Frontal cortex (tissue), 4 donors: ENCODE results near the gene SLC5A9. TPM values are rescaled to one million over a fixed set of nuclear protein-coding genes. Genes with fewer than 3 reads are reported as not detected.
"Not testable (repeated sequence)": the region's sequence is repeated elsewhere in the genome, so short reads cannot be mapped to it uniquely, and the experiment has no call there.

Source experiments
- DNase-seq, 2 donors: peaks; one replicate each; pipeline ENCODE4 v3.0.0; 2012; ENCODE audit warnings: low spot score in 2 of 2
- FAIRE-seq: peaks from 2 replicates; lab custom pipeline; 2012; peaks lifted over from hg19 to GRCh38; lab: Jason Lieb, UNC
- total RNA-seq: library from RNA; depleted of rRNA; stranded (reverse); fragments of >200 nt; gene quantifications from one replicate; pipeline ENCODE4 v1.2.3, GENCODE V29; 2014
- donor health status: control.
- donor health status: control.
- donor health status: control.

SLC5A9 gene
- total RNA-seq, 1 donor from 2014 or later, result not detected

DNA sequence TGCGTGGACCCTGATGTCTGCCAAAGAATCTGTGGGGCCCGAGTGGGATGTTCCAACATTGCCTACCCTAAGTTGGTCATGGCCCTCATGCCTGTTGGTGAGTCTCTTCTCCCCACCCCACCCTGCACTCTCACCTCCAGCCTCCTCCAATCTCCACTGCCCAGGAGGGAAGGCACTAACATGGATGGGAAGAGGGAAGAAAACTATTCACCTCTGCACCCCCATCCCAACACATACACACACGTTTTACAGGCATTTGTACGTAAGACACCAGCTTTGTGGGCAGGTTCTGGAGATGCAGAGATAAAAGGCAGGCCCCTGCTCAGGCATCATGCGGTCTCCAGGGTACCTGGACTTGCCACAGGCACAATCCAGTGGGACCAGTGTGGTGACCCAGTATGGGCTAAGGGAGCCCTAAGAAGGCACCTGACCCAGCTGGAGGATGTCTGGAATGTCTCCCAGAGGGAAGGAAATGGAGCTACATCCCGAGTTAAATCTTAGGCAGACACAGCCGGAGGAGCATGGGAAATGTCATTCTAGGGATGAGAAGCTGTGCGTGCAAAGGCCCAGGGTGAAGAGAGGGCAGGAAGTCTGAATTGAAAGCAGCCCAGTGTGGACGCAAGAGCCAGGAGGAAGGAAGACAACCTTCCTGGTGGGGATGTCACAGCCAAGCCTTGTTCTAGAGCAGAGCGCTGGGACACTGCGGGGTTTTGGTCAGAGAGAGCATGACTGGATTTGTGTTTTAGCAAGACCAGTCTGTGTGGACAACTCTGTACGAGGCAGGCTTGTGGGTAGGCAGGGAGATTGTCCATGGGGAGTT lies 11.4 kb downstream of the SLC5A9 start:
- DNase-seq (no peak), FAIRE-seq (no peak)

DNA sequence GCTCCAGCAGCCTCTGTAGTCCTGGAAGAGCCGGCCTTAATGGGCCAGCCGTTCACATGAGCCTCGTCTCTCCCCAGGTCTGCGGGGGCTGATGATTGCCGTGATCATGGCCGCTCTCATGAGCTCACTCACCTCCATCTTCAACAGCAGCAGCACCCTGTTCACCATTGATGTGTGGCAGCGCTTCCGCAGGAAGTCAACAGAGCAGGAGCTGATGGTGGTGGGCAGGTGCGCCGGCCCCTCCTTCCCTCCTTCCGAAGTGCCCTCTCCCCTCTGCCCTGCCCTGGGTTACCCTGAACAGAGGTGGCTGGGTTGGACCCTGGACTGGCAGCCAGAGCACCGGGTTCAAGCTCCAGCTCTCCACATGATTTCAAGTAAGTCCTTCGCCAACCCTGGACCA lies 13.1 kb downstream of the SLC5A9 start:
- DNase-seq (no peak), FAIRE-seq (no peak)

DNA sequence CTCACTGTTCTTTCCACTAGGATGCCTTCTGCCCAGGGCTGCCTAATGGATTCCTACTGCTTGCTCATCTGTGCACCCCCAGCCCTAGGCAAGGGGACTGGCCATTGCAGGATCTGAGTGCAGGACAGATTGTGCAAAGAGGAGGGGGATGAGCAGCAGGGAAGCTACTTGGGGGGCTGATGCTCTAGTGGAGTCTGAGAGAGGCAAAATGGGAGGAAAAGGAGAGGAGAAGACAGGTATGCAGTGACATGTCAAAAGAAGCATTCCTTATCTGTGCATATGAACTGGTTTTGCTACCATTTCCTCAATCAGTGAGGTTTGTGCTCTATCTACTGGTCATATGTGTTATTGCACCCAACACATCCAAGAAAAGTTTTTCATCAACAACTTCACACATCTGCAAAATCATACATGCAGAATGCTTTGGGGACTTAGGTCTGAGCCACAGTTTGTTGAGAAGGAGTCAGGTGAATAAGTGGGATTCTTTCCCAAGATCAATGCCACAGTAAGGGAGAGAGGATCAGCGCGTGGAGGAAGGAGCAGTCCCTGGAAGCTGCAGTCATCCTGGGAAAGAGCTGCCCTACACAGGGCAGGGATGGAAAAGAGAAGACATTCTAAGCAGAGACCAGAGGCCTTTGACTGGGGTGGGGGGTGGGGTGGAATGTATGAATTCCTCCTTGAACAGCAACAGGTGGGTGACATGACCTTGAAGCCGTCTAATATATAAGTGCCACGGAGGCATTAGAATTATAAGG lies 14.4 kb downstream of the SLC5A9 start:
- DNase-seq (peak; percentile 22 to 69), FAIRE-seq (no peak)

DNA sequence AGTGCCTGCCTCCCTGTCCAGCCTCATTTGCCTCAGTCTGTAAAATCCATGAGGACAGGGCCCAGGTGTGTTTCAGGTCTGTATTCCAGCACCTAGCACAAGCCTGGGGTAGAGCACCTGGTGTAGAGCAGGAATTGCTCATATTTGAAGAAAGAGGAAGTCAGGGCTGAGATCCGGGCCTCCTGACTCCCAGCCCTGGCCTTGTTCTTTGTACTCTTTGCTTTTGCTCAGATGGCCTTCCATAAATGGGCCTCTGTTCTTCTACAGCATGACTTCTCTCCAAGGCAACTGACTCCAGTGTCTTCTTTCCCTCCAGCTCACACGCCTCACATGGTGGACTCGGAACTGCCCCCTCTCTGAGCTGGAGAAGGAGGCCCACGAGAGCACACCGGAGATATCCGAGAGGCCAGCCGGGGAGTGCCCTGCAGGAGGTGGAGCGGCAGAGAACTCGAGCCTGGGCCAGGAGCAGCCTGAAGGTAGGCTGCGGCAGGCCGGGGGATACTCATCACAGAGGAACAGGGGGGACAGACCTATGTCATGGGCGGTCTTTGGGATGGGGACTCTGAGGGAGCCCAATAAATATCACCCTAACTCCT lies 19.7 kb downstream of the SLC5A9 start:
- DNase-seq (no peak), FAIRE-seq (no peak)

DNA sequence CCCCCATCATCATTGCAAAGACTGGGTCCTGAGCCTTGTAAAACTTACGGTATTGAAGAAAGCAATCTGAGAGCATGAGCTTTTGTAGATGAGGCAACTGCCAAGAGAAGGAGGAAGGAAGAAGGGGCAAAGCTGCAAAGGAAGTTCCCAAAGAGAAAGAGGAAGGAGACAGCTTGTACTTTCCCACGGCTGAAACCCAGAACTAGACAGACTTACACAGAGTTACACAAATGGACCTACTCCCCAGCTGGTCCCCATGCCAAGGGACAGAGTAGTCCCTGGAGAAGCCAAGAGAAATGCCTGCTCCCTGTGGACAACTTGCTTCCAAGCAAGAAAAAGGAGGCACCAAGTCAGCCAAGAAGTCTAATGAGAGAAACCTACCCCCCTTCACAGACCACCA lies 22.6 kb downstream of the SLC5A9 start:
- FAIRE-seq (no peak), DNase-seq (no peak)

DNA sequence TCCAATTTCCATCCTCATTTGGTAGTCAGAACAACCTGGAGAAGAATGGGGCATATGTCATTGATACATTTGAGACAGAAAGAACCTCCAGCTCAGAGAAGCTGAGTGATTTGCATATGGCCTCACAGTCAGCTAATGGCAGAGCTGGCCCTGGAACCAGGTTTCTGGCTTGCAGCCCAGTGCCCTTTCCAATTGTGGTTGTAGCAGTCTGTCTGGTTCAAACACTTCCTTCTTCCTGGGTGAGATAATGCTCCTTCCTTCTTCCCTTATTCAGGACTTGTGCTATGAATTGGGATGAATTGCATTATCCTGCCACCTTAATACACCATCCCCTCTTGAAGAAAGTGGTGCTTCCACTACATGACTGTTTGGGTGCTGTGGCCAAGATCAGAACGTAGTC lies 24.2 kb downstream of the SLC5A9 start:
- DNase-seq, result no peak
- no peak for FAIRE-seq

DNA sequence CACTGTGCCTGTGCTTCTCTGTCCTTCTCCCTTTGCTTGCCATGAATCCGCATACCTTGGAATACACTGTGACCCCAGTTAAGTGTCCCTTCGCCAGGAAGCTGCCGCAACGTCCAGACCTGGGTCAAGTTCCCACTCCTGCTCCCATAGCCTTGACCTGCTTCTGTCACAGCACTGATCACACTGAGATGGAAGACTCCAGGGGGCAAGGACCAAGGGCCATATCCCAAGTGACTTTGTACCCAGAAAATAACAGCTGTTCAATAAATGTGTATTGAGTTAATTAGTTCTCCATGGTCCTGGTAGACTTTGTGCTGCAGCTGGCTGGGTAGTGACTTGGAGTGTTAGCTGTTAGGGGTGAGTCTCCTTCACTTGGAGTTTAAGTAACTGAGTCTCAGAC lies 25.8 kb downstream of the SLC5A9 start:
- DNase-seq (no peak), FAIRE-seq (no peak)

DNA sequence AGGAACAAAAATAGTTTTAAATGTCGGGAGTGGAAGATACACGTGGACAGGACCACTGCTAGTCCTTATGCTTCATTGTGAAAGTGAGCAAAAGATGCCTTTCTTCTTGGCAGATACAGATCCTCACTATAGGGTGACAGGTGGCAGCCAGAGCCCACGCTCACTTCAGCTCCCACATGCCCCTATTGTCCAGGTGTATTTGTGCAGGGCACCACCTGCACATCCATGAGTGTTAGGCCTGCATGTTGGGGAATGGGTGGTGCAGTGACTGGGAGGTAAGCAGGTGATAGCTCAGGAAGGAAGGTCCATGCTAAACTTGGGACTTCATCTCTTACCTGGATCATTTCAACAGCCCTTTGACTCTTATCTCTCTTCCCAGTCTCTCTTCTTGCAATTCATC lies 27.4 kb downstream of the SLC5A9 start:
- no peak for DNase-seq
- no peak for FAIRE-seq

DNA sequence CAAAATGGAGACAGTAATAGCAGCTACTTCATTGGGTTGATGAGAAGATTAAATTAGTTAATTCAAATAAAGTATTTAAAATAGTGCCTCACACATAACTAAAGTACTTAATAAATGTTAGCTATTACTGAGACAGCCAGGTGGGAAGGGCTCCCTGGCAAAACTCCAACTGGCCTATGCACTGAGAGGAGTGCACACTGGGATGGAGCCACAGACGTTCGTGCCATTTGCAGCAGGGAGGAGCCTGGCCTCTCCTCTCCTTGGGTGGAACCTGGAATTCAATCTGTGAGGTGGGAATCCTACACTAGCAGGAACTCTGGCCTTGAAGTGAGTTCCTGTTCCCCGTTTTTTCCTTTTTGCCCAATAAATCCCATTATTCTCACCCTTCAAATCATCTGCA lies 28.1 kb downstream of the SLC5A9 start:
- no peak for FAIRE-seq
- no peak for DNase-seq

DNA sequence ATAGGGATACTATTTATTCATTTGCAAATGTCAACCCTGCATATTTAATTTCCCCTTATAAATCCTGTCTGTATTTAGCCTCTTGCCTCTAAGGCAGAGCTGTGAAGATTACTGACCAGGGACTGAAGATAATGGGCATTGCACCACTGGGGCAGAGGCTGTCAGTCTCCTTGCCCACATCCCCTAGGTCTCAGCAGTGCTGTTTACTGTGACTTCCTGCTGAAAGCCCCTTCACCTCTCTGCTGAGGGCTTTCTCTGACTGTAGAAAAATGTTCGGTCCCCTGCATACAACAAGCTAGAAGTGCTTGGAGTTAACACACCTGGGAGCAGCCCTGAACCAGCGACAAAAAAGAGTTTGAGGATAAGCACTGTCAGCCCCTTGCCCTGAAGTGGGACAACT lies 28.8 kb downstream of the SLC5A9 start:
- FAIRE-seq, result no peak
- no peak for DNase-seq

DNA sequence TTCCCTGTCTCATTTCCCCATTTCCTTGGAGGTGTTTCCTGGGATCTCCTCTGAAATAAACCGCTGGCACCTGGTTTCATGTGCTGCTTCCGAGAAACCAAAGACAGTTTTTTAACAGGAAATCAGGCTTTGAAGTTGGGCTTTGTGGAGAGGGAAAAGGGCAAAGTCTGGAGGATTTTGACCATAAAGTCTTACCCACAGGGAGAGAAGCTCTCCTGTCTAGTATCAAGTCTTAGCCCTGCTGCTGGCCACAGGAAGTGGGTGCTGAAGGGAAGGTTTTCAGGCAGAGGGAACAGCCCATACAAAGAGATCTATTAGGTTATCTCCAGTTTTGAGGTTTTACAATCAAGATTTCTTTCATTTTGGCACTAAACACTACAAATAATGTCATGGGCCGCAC lies 29.3 kb downstream of the SLC5A9 start:
- no peak for DNase-seq
- FAIRE-seq, result no peak

DNA sequence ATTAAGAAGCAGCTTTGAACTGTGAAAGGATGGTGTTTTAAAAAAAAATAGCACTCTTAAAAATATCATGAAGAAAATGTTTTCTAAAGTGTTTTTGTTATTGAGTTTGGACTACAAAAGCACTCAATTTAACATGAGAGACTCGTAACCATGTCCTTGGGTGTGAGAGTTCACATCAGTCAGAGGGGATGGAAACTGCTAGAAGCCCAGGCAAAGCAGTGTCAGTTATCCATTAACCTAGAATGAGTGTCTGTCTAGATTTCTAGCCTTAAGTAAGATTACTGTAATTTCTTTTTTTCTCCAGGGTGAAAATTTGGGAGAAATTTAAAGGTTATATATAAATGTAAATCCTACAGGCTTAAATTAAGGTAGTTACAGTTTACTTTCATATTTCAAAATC lies 31.7 kb downstream of the SLC5A9 start:
- FAIRE-seq (no peak), DNase-seq (no peak)

DNA sequence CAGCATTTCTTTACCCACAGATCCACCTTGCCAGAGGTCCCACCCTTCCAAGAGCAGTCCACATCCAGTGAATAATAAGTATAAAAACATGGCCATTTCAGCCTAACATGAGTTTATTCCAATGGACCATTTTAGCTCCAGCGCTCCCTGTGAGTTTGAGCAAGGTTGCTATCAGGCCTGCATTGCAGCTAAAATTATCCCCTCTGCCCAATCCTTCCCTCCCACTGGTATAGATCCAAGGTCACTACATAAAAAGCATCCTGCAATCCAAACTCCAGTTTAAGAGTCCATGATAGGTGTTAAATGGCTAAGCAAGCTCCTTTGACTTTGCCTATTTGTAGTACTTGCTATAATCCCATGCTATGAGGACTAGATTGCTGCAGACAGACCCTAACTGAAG lies 35.6 kb downstream of the SLC5A9 start:
- no peak for FAIRE-seq
- DNase-seq, result no peak

DNA sequence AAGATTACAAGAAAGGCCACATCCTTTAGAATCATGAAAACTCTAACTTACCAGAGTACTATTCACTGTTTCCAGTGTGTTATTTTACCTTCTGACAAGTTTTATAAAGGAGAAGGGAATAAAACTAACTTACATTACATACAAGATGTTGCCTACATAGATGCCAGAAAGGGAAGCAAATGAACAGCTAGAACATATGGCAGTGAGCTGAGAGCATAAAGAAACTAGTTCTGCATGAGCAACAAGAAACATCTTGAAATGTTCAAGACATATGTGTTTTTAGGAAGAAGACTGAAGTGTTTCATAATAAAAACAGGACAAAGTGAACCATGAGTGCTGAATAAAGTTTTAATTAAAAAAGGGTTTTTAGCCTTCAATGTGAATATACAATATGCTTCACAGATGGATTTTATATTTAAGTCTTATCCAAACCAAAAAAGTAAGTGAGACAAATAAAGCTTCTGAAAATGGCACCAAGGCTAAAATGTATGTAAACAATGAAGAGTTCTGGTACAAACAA lies 39.4 kb downstream of the SLC5A9 start:
- FAIRE-seq (no peak), DNase-seq (no peak)

DNA sequence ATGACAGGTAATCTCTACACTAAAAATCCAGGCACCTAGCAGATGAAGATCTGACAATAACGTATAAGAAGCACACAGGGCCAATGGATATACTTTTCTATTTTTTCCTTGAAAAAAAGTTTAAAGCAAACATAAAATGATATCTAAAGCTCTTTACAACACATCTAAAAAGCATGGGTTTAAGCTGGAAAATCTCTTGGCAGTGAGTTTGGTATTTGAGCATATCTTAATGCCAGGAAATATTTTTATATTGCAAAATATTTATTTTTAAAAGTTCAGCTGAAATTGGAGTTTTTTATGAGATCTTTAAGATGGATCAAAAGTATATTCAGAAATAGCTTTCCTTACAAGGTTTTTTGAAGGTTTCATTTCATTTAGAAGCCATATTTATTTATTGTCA lies 40.5 kb downstream of the SLC5A9 start:
- DNase-seq, result no peak
- no peak for FAIRE-seq

DNA sequence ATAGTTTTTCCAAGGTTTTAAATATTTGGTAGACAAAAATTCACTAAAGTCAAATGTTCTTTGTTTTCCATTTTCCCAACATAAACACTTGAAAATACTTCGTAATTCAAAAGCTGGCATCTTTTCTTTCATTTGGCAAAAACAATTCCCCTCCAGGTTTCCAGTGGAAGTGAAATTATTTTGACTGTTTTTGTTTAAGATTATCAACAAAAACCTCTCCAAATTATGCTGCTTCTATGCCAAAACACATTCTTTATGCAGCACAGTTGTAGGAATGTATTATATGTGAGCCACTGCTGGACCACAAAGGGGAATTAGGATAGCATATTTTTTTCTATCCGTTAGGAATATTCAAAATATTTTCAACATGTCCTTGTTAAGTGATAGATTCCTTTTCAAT lies 44.1 kb downstream of the SLC5A9 start:
- DNase-seq, result no peak

DNA sequence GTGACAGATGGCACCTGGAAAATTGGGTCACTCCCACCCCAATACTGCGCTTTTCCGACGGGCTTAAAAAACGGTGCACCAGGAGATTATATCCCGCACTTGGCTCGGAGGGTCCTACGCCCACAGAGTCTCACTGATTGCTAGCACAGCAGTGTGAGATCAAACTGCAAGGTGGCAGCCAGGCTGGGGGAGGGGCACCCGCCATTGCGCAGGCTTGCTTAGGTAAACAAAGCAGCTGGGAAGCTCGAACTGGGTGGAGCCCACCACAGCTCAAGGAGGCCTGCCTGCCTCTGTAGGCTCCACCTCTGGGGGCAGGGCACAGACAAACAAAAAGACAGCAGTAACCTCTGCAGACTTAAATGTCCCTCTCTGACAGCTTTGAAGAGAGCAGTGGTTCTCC lies 54.9 kb downstream of the SLC5A9 start:
- not testable (repeated sequence) for DNase-seq, FAIRE-seq

More for the DNA sequence above, 44.1 kb downstream of the SLC5A9 start:
- no peak for FAIRE-seq

DNA sequence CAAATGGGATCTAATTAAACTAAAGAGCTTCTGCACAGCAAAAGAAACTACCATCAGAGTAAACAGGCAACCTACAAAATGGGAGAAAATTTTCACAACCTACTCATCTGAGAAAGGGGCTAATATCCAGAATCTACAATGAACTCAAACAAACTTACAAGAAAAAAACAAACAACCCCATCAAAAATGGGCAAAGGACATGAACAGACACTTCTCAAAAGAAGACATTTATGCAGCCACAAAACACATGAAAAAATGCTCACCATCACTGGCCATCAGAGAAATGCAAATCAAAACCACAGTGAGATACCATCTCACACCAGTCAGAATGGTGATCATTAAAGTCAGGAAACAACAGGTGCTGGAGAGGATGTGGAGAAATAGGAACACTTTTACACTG lies 59.8 kb downstream of the SLC5A9 start:
- DNase-seq, FAIRE-seq: not testable (repeated sequence)

DNA sequence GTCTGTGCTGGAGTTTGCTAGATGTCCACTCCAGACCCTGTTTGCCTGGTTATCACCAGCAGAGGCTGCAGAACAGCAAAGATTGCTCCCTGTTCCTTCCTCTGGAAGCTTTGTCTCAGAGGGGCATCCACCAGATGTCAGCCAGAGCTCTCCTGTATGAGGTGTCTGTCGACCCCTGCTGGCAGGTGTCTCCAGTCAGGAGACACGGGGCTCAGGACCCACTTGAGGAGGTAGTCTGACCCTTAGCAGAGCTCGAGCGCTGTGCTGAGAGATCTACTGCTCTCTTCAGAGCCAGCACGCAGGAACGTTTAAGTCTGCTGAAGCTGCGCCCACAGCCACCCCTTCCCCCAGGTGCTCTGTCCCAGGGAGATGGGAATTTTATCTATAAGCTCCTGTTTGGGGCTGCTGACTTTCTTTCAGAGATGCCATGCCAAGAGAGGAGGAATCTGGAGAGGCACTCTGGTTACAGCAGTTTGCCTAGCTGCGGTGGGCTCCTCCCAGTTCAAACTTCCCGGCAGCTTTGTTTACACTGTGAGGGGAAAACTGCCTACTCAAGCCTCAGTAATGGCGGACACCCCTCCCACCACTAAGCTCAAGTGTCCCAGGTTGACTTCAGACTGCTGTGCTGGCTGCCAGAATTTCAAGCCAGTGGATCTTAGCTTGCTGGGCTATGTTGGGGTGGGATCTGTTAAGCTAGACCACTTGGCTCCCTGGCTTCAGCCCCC lies 62.3 kb downstream of the SLC5A9 start:
- DNase-seq, FAIRE-seq: not testable (repeated sequence)

DNA sequence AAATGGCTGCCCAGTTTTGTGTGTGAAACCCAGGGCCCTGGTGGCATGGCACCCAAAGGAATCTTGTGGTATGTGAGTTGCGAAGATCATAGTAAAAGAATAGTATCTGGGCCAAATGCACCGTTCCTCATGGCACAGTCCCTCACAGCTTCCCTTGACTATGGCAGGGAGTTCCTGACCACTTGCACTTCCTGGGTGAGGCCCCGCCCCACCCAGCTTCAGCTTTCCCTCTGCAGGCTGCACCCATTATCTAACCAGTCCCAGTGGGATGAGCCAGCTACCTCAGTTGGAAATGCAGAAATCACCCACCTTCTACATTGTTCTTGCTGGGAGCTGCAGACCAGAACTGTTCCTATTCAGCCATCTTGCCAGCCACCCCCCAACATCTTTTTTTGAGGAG lies 63.0 kb downstream of the SLC5A9 start:
- FAIRE-seq (no peak), DNase-seq (no peak)
